ENCODE data around the gene FIBCD1. TPM values are rescaled to one million over a fixed set of nuclear protein-coding genes. Genes with fewer than 3 reads are reported as not detected.

Gene FIBCD1
- total RNA-seq, 4 donors from 2014 or later, result 4.2 TPM; not detected in 3

- no peak for TF ChIP-seq CTCF (IDR thresholded peaks at IDR 0.05; ENCODE audit: low read depth)
These were observed 24.4 kb upstream of the FIBCD1 start for GRCh38 chr9:130963337-130963908.

GRCh38 chr9:130962418-130963316 is 23.6 kb upstream of the FIBCD1 start:
- no peak for TF ChIP-seq CTCF (IDR thresholded peaks at IDR 0.05; ENCODE audit: low read depth)

- TF ChIP-seq CTCF (IDR thresholded peaks at IDR 0.05; ENCODE audit: low read depth), result no peak
These were observed 22.7 kb upstream of the FIBCD1 start for GRCh38 chr9:130961511-130962300.

- TF ChIP-seq CTCF (IDR thresholded peaks at IDR 0.05; ENCODE audit: low read depth), result no peak
These were observed 21.7 kb upstream of the FIBCD1 start for GRCh38 chr9:130960522-130961378.

GRCh38 chr9:130959809-130960334 is 20.8 kb upstream of the FIBCD1 start:
- no peak for TF ChIP-seq CTCF (IDR thresholded peaks at IDR 0.05; ENCODE audit: low read depth)

GRCh38 chr9:130957451-130958203 is 18.6 kb upstream of the FIBCD1 start:
- TF ChIP-seq CTCF (IDR thresholded peaks at IDR 0.05; ENCODE audit: low read depth), result no peak
